Esophagus muscularis mucosa (tissue), 3 donors: ENCODE data around the gene GNG2.

ENCODE experiments used
- CTCF ChIP-seq, 3 experiments: fragments of 200-600 bp in 2 of 3; fragments of 450-650 bp in 1 of 3; sonication (generic) in 2 of 3; IDR thresholded peaks; one replicate each; pipeline ENCODE4 v1.5.1; 2017 to 2019; ENCODE audit warnings: antibody characterized with exemption in 3 of 3, mild to moderate bottlenecking in 2 of 3, moderate library complexity in 1 of 3
- POLR2A ChIP-seq: fragments of 450-650 bp; IDR thresholded peaks from one replicate; pipeline ENCODE4 v1.6.1; 2017; ENCODE audit warnings: antibody characterized with exemption, moderate library complexity, mild to moderate bottlenecking, low read depth

DNA sequence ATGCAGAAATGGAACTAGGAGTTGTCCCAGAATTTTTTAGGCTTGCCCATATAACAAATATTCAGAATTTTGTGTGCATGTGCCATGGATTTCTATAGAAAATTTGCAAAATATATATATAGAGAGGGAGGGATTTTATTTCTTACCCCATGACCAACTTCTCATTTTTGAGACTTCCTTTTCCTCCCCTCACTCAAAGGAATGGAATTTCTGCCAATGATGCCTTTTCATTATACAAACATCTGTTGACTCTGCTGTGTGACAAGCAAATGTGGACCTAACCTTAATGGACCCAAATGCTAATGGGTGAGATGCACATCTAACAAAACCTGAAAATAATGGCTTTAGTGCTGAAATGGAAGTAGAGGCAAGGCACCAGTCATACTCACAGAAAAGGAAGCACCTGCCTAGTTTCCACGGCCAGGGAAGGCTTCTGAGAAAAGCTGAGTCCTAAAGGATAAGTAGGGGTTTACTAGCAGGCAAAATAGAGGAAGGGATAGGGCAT is 3.6 kb upstream of the GNG2 start:
- TF ChIP-seq CTCF (IDR thresholded peaks at IDR 0.05) (no peak), POLR2A (no peak)
